ENCODE measurements around the gene SLC35F4. TPM values are rescaled to one million over a fixed set of nuclear protein-coding genes. Genes with fewer than 3 reads are reported as not detected.

Gene SLC35F4
- total RNA-seq, 1 experiment from 2014 or later: not detected

GRCh38 chr14:57712102-57712501 lies 153.8 kb downstream of the SLC35F4 start:
- H3K4me3 ChIP-seq (replicated peaks in 1 of 2; ENCODE audit: low read depth in 1 of 2, low read length in 2 of 2): no peak overlapping the region
- TF ChIP-seq SP1 (IDR thresholded peaks at IDR 0.05; ENCODE audit: low read depth) (no peak), EZH2 (IDR thresholded peaks at IDR 0.05) (no peak), CEBPB (IDR thresholded peaks at IDR 0.05; ENCODE audit: low read depth) (no peak), CTCF (IDR thresholded peaks at IDR 0.05 in 2 of 3, conservative IDR thresholded peaks at IDR 0.05 in 1 of 3; ENCODE audit: borderline replicate concordance in 1 of 3, insufficient read depth in 1 of 3, low read depth in 2 of 3, low read length in 2 of 3) (no peak), EZH2phosphoT487 (IDR thresholded peaks at IDR 0.05; ENCODE audit: borderline replicate concordance) (no peak), RAD21 (IDR thresholded peaks at IDR 0.05; ENCODE audit: low read depth) (peak; percentile 19; the same call in 1 of the 2 replicates), REST (IDR thresholded peaks at IDR 0.05; ENCODE audit: low read depth) (no peak), FOSL1 (IDR thresholded peaks at IDR 0.05; ENCODE audit: low read depth) (no peak)
- ATAC-seq: no peak

More at GRCh38 chr14:57712102-57712501, 153.8 kb downstream of the SLC35F4 start:
- Histone ChIP-seq H3K9ac (ENCODE audit: low read length) (no peak overlapping the region), H4K20me1 (ENCODE audit: insufficient read depth) (no peaks in the 10 kb centered on the region), H3K4me2 (ENCODE audit: low read length) (no peak overlapping the region), H3K27me3 (ENCODE audit: insufficient read depth, low read length) (no peaks in the 10 kb centered on the region), H2AFZ (ENCODE audit: low read depth, low read length, poor library complexity, severe bottlenecking) (no peak overlapping the region), H3K79me2 (ENCODE audit: insufficient read depth, low read length) (no peaks in the 10 kb centered on the region), H3K36me3 (ENCODE audit: control insufficient read depth in 1 of 2, insufficient read depth in 2 of 2, low read length in 2 of 2) (no peaks in the 10 kb centered on the region), H3K9me3 (ENCODE audit: control insufficient read depth in 1 of 2, insufficient read depth in 1 of 2, low read depth in 1 of 2, low read length in 2 of 2) (no peaks in the 10 kb centered on the region), H3K27ac (ENCODE audit: low read depth, low read length) (no peak overlapping the region), H3K9me2 (ENCODE audit: insufficient read depth) (no peaks in the 10 kb centered on the region), H3K4me1 (ENCODE audit: control insufficient read depth in 1 of 2, insufficient read depth in 2 of 2, low read length in 2 of 2) (no peaks in the 10 kb centered on the region)
- POLR2A ChIA-PET: no interaction called here
- RAD21 ChIA-PET (ENCODE audit: low non-redundant PET in 1 of 2, low total read pairs in 2 of 2, uncharacterized antibody in 2 of 2, unreplicated experiment in 2 of 2): no interaction called here
- no peak for DNase-seq (ENCODE audit: low read depth, low spot score)
- no TSS peak for BruUV-seq (replicated peaks)
- CTCF ChIA-PET: no interaction called here
- intact Hi-C loops (cut with micrococcal nuclease): no loop called here
